Measurements from ENCODE around the gene ZNF512. TPM values are rescaled to one million over a fixed set of nuclear protein-coding genes. Genes with fewer than 3 reads are reported as not detected.

Gene ZNF512
- 23.2 and 27.8 TPM in 2 replicates for total RNA-seq

GRCh38 chr2:27582695-27583389 is at the start of gene ZNF512:
ZNF512 (plus strand) TSS chr2:27583042; CDS start chr2:27583113, 71 bp downstream.

GRCh38 chr2:27628767-27629709 is 46.2 kb downstream of the ZNF512 start, which contains the start of the genes CCDC121 and GPN1:
CCDC121 (minus strand) TSS chr2:27629012; CDS start chr2:27627799, 1,213 bp downstream.
GPN1 (plus strand) TSS chr2:27629050; CDS start chr2:27629059, 9 bp downstream.

GRCh38 chr2:27663285-27664153 is 80.7 kb downstream of the ZNF512 start, which contains the start of the genes SLC4A1AP and SUPT7L:
SLC4A1AP (plus strand) TSS chr2:27663889; CDS start chr2:27663915, 26 bp downstream.
SUPT7L (minus strand) TSS chr2:27663614; CDS start chr2:27662192, 1,422 bp downstream.

Small RNA genes within 50 kb of the gene (small RNA-seq; reads per million reads assigned to genes)
- not detected for gene RF00340 (ENCODE audit: low replicate concordance)

Other genes with a start within 250 kb of the ZNF512 start
- gene GTF3C2, start 226.3 kb upstream of the ZNF512 start, total RNA-seq, result 31.7 and 63.6 TPM in 2 replicates
- gene EIF2B4, start 212.7 kb upstream of the ZNF512 start, total RNA-seq, result 29.1 and 37.9 TPM in 2 replicates
- 141 and 166 TPM in 2 replicates for gene SNX17, start 212.4 kb upstream of the ZNF512 start, total RNA-seq
- 11.5 and 12.3 TPM in 2 replicates for gene ZNF513, start 202.3 kb upstream of the ZNF512 start, total RNA-seq
- gene PPM1G, start 173.5 kb upstream of the ZNF512 start, total RNA-seq, result 98.0 and 99.6 TPM in 2 replicates
- gene NRBP1, start 154.4 kb upstream of the ZNF512 start, total RNA-seq, result 136 and 159 TPM in 2 replicates
- not detected in 2 replicates for gene KRTCAP3, start 140.7 kb upstream of the ZNF512 start, total RNA-seq
- 14.2 and 18.5 TPM in 2 replicates for gene IFT172, start 93.3 kb upstream of the ZNF512 start, total RNA-seq
- gene FNDC4, start 87.8 kb upstream of the ZNF512 start, total RNA-seq, result 2.2 and 14.0 TPM in 2 replicates
- 0.43 TPM in 1 of 2 replicates, not detected in the other for gene GCKR, start 86.2 kb upstream of the ZNF512 start, total RNA-seq
- gene CCDC121, start 46.0 kb downstream of the ZNF512 start, total RNA-seq, result 0.88 and 1.1 TPM in 2 replicates
- gene GPN1, start 46.0 kb downstream of the ZNF512 start, total RNA-seq, result 30.4 and 53.0 TPM in 2 replicates
- 32.5 and 40.0 TPM in 2 replicates for gene SUPT7L, start 80.6 kb downstream of the ZNF512 start, total RNA-seq
- 27.4 and 34.8 TPM in 2 replicates for gene SLC4A1AP, start 80.8 kb downstream of the ZNF512 start, total RNA-seq
- 49.9 and 50.5 TPM in 2 replicates for gene MRPL33, start 188.7 kb downstream of the ZNF512 start, total RNA-seq